Measurements from ENCODE around the gene ZSWIM7.

The ZSWIM7 gene

DNA sequence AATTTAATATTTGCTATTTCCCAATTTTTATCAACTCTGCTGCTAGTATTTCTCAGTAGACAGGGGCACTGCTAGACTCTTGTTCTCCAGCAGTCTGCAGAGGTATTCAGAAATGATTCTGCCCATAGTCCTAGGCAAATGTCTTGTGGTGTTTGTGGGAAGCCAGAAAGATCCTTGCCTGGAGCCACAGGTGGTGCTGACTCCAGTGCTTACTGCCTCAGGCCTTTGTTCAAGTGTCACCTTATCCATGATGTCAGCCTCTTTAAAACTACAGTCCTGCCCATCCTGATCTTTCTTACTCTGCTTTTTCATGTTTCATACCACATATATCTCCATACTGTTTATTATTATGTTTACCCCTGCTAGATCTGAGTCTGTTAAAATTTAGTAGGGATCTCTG, 26.5 kb downstream of the ZSWIM7 start:
- no peak overlapping the region for H3K4me3 Mint-ChIP-seq
- H3K36me3 Mint-ChIP-seq, result peaks cover 18% of the 10 kb centered on the region
- ATAC-seq, result no peak
- no peak overlapping the region for H3K27ac Mint-ChIP-seq
- H3K9me3 Mint-ChIP-seq, result no peaks in the 10 kb centered on the region
- no peaks in the 10 kb centered on the region for H3K4me1 Mint-ChIP-seq
- H3K27me3 Mint-ChIP-seq, result peaks cover 21% of the 10 kb centered on the region

DNA sequence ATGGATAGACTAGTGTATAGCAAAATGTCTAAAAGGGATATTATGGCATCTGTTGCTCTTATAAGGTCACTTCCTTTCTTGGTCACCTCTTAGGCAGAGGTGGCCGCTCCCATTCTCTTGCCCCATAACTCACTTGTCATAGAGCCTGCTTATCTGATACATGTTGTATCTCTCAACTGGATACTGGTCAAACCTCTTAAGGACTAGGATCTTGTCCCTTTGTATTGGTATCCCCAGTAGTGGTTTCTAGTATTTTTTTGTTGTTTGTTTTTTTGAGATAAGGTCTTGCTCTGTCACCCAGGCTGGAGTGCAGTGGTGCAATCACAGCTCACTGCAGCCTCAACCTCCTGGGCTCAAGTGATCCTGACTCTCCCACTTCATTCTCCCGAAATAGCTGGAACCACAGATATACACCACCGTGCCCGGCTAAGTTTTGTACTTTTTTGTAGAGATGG, 27.0 kb downstream of the ZSWIM7 start:
- Mint-ChIP-seq H3K27me3 (peaks cover 26% of the 10 kb centered on the region), H3K36me3 (peaks cover 13% of the 10 kb centered on the region), H3K9me3 (no peaks in the 10 kb centered on the region), H3K4me3 (no peak overlapping the region), H3K4me1 (no peaks in the 10 kb centered on the region), H3K27ac (no peak overlapping the region)
- no peak for ATAC-seq

- peaks cover 33% of the 10 kb centered on the region for H3K27me3 Mint-ChIP-seq
- no peak for ATAC-seq
- peaks cover 9% of the 10 kb centered on the region for H3K36me3 Mint-ChIP-seq
- H3K27ac Mint-ChIP-seq, result no peak overlapping the region
- H3K4me1 Mint-ChIP-seq, result peaks cover 1% of the 10 kb centered on the region
- no peak overlapping the region for H3K4me3 Mint-ChIP-seq
- H3K9me3 Mint-ChIP-seq, result no peaks in the 10 kb centered on the region
Observed at GRCh38 chr17:15971882-15972281, 27.6 kb downstream of the ZSWIM7 start.

GRCh38 chr17:15971098-15971678, 28.3 kb downstream of the ZSWIM7 start:
- H3K27me3 Mint-ChIP-seq, result peaks cover 40% of the 10 kb centered on the region
- peaks cover 6% of the 10 kb centered on the region for H3K4me1 Mint-ChIP-seq
- H3K27ac Mint-ChIP-seq, result no peak overlapping the region
- H3K9me3 Mint-ChIP-seq, result no peaks in the 10 kb centered on the region
- H3K4me3 Mint-ChIP-seq, result no peak overlapping the region
- no peak for ATAC-seq
- H3K36me3 Mint-ChIP-seq, result peaks cover 6% of the 10 kb centered on the region

DNA sequence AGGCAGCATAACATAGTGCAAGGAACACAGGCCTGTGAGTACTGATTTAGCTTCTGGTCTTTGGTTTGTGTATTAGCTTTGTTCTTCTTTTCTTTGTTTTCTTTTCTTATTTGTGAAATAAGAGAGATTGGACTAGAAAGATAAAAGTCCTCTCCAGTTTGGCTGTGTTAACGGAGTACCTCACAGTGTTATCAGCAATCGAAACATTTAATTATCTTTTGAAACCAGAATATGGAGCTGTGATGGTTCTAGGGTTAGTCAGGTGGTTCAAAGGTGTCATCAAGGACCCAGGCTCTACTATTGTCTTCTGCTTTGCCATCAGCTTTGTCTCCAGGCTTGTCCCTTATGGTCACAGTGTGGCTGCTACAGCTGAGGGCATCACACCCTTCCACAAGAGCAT, 29.0 kb downstream of the ZSWIM7 start:
- ATAC-seq, result no peak
- Mint-ChIP-seq H3K36me3 (peaks cover 6% of the 10 kb centered on the region), H3K27me3 (peaks cover 47% of the 10 kb centered on the region), H3K27ac (no peak overlapping the region), H3K4me3 (no peak overlapping the region), H3K9me3 (no peaks in the 10 kb centered on the region), H3K4me1 (peaks cover 11% of the 10 kb centered on the region)

DNA sequence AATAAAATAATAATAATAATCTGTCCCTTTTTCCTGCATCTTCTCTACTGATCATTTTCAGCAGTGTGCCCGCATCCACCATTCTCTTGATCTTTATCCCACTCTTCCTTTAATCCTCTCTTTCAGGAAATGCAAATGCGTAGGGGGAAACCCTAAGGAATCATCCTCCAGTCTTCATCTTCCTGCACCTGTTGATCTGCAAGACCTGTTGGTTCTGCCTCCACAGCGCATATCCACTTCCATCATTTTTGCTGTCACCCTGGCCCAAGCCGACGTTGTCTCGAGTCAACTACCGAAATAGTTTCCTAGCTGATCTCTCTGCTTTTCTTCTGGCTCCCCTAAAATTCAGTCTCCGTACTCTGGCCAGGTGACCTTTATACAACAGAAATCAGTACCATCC, 30.0 kb downstream of the ZSWIM7 start:
- no peaks in the 10 kb centered on the region for H3K9me3 Mint-ChIP-seq
- peaks cover 55% of the 10 kb centered on the region for H3K27me3 Mint-ChIP-seq
- H3K4me3 Mint-ChIP-seq, result no peak overlapping the region
- no peak overlapping the region for H3K27ac Mint-ChIP-seq
- no peaks in the 10 kb centered on the region for H3K36me3 Mint-ChIP-seq
- peaks cover 16% of the 10 kb centered on the region for H3K4me1 Mint-ChIP-seq
- no peak for ATAC-seq

- no peak overlapping the region for H3K4me3 Mint-ChIP-seq
- peaks cover 16% of the 10 kb centered on the region for H3K4me1 Mint-ChIP-seq
- no peaks in the 10 kb centered on the region for H3K9me3 Mint-ChIP-seq
- H3K27me3 Mint-ChIP-seq, result peaks cover 55% of the 10 kb centered on the region
- H3K36me3 Mint-ChIP-seq, result no peaks in the 10 kb centered on the region
- ATAC-seq, result no peak
- H3K27ac Mint-ChIP-seq, result no peak overlapping the region
Observed at GRCh38 chr17:15967706-15968399, 31.7 kb downstream of the ZSWIM7 start.

DNA sequence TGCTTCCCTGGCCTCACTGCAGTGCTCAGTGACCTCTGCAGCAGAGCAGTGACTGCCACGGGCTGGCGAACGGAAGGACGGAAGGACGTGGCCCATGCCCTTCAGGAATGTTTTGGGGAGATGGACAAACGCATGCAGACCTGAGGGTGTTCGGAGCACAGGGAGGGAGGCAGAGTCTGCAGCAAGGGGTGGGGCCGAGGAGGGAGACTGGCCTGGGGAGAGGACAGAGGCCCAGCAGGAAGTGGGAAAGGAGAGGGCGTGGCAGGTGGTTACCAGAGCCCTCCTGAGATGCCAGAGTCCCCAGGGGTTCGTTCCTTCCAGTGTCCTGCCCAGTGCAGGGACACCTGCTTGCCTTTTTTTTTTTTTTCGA, 32.6 kb downstream of the ZSWIM7 start:
- Mint-ChIP-seq H3K27ac (no peak overlapping the region), H3K9me3 (no peaks in the 10 kb centered on the region), H3K4me3 (no peak overlapping the region), H3K4me1 (peaks cover 16% of the 10 kb centered on the region), H3K27me3 (peaks cover 55% of the 10 kb centered on the region), H3K36me3 (no peaks in the 10 kb centered on the region)
- ATAC-seq, result no peak

- ATAC-seq, result no peak
- no peaks in the 10 kb centered on the region for H3K36me3 Mint-ChIP-seq
- no peaks in the 10 kb centered on the region for H3K9me3 Mint-ChIP-seq
Observed at GRCh38 chr17:15966183-15966878, 33.2 kb downstream of the ZSWIM7 start.

GRCh38 chr17:15965528-15965927, 34.0 kb downstream of the ZSWIM7 start:
- H3K36me3 Mint-ChIP-seq, result no peaks in the 10 kb centered on the region
- H3K4me3 Mint-ChIP-seq, result no peak overlapping the region
- peaks cover 16% of the 10 kb centered on the region for H3K4me1 Mint-ChIP-seq
- no peaks in the 10 kb centered on the region for H3K9me3 Mint-ChIP-seq
- H3K27me3 Mint-ChIP-seq, result peaks cover 55% of the 10 kb centered on the region
- H3K27ac Mint-ChIP-seq, result no peak overlapping the region
- peak; percentile 43 for ATAC-seq

More at GRCh38 chr17:15966183-15966878, 33.2 kb downstream of the ZSWIM7 start:
- Mint-ChIP-seq H3K4me1 (peaks cover 16% of the 10 kb centered on the region), H3K4me3 (no peak overlapping the region), H3K27me3 (peaks cover 55% of the 10 kb centered on the region), H3K27ac (no peak overlapping the region)

GRCh38 chr17:15963670-15964110, 35.8 kb downstream of the ZSWIM7 start:
- H3K27ac Mint-ChIP-seq, result no peak overlapping the region
- no peak overlapping the region for H3K4me3 Mint-ChIP-seq
- no peaks in the 10 kb centered on the region for H3K9me3 Mint-ChIP-seq
- ATAC-seq, result no peak
- H3K27me3 Mint-ChIP-seq, result peaks cover 45% of the 10 kb centered on the region
- no peaks in the 10 kb centered on the region for H3K36me3 Mint-ChIP-seq
- peaks cover 27% of the 10 kb centered on the region for H3K4me1 Mint-ChIP-seq

GRCh38 chr17:15958484-15958854, 41.0 kb downstream of the ZSWIM7 start:
- Mint-ChIP-seq H3K9me3 (no peaks in the 10 kb centered on the region), H3K4me1 (peaks cover 31% of the 10 kb centered on the region), H3K27ac (peak overlapping the region; percentile 34), H3K36me3 (no peaks in the 10 kb centered on the region), H3K4me3 (no peak overlapping the region), H3K27me3 (peaks cover 29% of the 10 kb centered on the region)
- ATAC-seq, result no peak

GRCh38 chr17:15957608-15958307, 41.7 kb downstream of the ZSWIM7 start:
- H3K27ac Mint-ChIP-seq, result no peak overlapping the region
- no peaks in the 10 kb centered on the region for H3K36me3 Mint-ChIP-seq
- H3K4me3 Mint-ChIP-seq, result no peak overlapping the region
- ATAC-seq, result no peak
- H3K4me1 Mint-ChIP-seq, result peaks cover 31% of the 10 kb centered on the region
- H3K9me3 Mint-ChIP-seq, result no peaks in the 10 kb centered on the region
- peaks cover 29% of the 10 kb centered on the region for H3K27me3 Mint-ChIP-seq

- Mint-ChIP-seq H3K4me1 (peaks cover 31% of the 10 kb centered on the region), H3K27me3 (peaks cover 29% of the 10 kb centered on the region), H3K27ac (no peak overlapping the region), H3K36me3 (no peaks in the 10 kb centered on the region), H3K9me3 (no peaks in the 10 kb centered on the region), H3K4me3 (no peak overlapping the region)
- no peak for ATAC-seq
Observed at GRCh38 chr17:15957206-15957605, 42.3 kb downstream of the ZSWIM7 start.

GRCh38 chr17:15955793-15956541, 43.5 kb downstream of the ZSWIM7 start:
- Mint-ChIP-seq H3K36me3 (no peaks in the 10 kb centered on the region), H3K4me1 (peaks cover 31% of the 10 kb centered on the region), H3K27me3 (peaks cover 29% of the 10 kb centered on the region), H3K27ac (no peak overlapping the region), H3K9me3 (no peaks in the 10 kb centered on the region), H3K4me3 (no peak overlapping the region)
- ATAC-seq, result no peak

Data from stimulated activated memory B cell treated with anti-CD40 and anti-IgM and Interleukin-4, amounts not matched to agents 10 μg/mL and 1 μg/mL and 100 μg/mL, for 72 hours (primary cell).